HepG2 (cell line): ENCODE measurements around the gene MFSD6. TPM values are rescaled to one million over a fixed set of nuclear protein-coding genes. Genes with fewer than 3 reads are reported as not detected.

Experiments used
- CEBPZ ChIP-seq: IDR thresholded peaks from 2 replicates; pipeline ENCODE4 v1.6.1; 2012; ENCODE audit warnings: low read length, improper control_type of control experiment
- CERS6 ChIP-seq: sonication (generic); formaldehyde crosslinking; IDR thresholded peaks from 2 replicates; pipeline ENCODE4 v1.5.0; 2020; ENCODE audit warnings: missing genetic modification reagents
- DNMT3B ChIP-seq: conservative IDR thresholded peaks from 2 replicates; pipeline ENCODE4 v1.6.1; 2016; ENCODE audit warnings: missing biosample characterization, control low read depth
- GLMP ChIP-seq: sonication (generic); formaldehyde crosslinking; IDR thresholded peaks from 2 replicates; pipeline ENCODE4 v1.9.0; 2021; ENCODE audit warnings: missing genetic modification reagents, mild to moderate bottlenecking, borderline replicate concordance
- HNRNPLL ChIP-seq: fragments of 200-400 bp; formaldehyde crosslinking; IDR thresholded peaks from 2 replicates; pipeline ENCODE4 v1.6.1; 2017; ENCODE audit warnings: mild to moderate bottlenecking, low read depth, low read length; ENCODE audit not compliant: poor library complexity, severe bottlenecking
- NR3C1 ChIP-seq: sonication (generic); formaldehyde crosslinking; IDR thresholded peaks from 2 replicates; pipeline ENCODE4 v1.4.0; 2020; ENCODE audit warnings: missing genetic modification reagents
- RELA ChIP-seq: sonication (generic); formaldehyde crosslinking; IDR thresholded peaks from 2 replicates; pipeline ENCODE4 v1.4.0; 2020; ENCODE audit warnings: missing genetic modification reagents
- SOX13 ChIP-seq, 3 experiments: fragments of 450-650 bp in 1 of 3; sonication (generic) in 1 of 3; formaldehyde crosslinking in 1 of 3; IDR thresholded peaks in 2 of 3; conservative IDR thresholded peaks in 1 of 3; 2 replicates each; pipeline versions ENCODE4 v1.5.0 to v1.6.1; 2016 to 2020; ENCODE audit warnings: antibody characterized with exemption in 1 of 3, mild to moderate bottlenecking in 1 of 3, missing compliant biosample characterization in 1 of 3, missing genetic modification reagents in 1 of 3, moderate library complexity in 1 of 3
- TCF7 ChIP-seq: sonication (generic); IDR thresholded peaks from 2 replicates; pipeline ENCODE4 v1.6.1; 2016; ENCODE audit warnings: antibody characterized with exemption, low read depth
- ZBTB26 ChIP-seq: IDR thresholded peaks from 2 replicates; pipeline ENCODE4 v1.6.1; 2016; ENCODE audit warnings: missing compliant biosample characterization, missing genetic modification reagents, borderline replicate concordance
- ZBTB33 ChIP-seq: sonication (generic); formaldehyde crosslinking; IDR thresholded peaks from 2 replicates; pipeline ENCODE4 v1.4.0; 2020; ENCODE audit warnings: missing genetic modification reagents
- ZFP36L2 ChIP-seq: sonication (generic); formaldehyde crosslinking; IDR thresholded peaks from 2 replicates; pipeline ENCODE4 v1.4.0; 2020; ENCODE audit warnings: missing genetic modification reagents
- ZFP82 ChIP-seq: sonication (generic); formaldehyde crosslinking; IDR thresholded peaks from 2 replicates; pipeline ENCODE4 v1.5.1; 2020; ENCODE audit warnings: mild to moderate bottlenecking, missing genetic modification reagents, borderline replicate concordance
- ZNF12 ChIP-seq: sonication (generic); formaldehyde crosslinking; IDR thresholded peaks from 2 replicates; pipeline ENCODE4 v1.5.0; 2020; ENCODE audit warnings: missing genetic modification reagents
- ZNF136 ChIP-seq: sonication (generic); formaldehyde crosslinking; IDR thresholded peaks from 2 replicates; pipeline ENCODE4 v1.8.1; 2022; ENCODE audit warnings: low read depth, mild to moderate bottlenecking, moderate library complexity, missing genetic modification reagents
- ZNF749 ChIP-seq: sonication (generic); formaldehyde crosslinking; IDR thresholded peaks from 2 replicates; pipeline ENCODE4 v1.8.0; 2022; ENCODE audit warnings: mild to moderate bottlenecking, missing genetic modification reagents, moderate library complexity, borderline replicate concordance
- ZSCAN30 ChIP-seq: sonication (generic); formaldehyde crosslinking; IDR thresholded peaks from 2 replicates; pipeline ENCODE4 v1.5.0; 2020; ENCODE audit warnings: mild to moderate bottlenecking, missing genetic modification reagents
- polyA plus RNA-seq, 8 experiments: library from polyadenylated mRNA; depleted of rRNA in 3 of 8; stranded (reverse) in 7 of 8; unstranded in 1 of 8; fragments of >200 nt; fragmentation: Illumina TruSeq in 4 of 8; extraction: Trizol in 4 of 8; gene quantifications; 2 replicates each; pipeline versions ENCODE4 v1.2.1 to v1.2.3, GENCODE V29; 2011 to 2016; ENCODE audit warnings: low read depth in 4 of 8, missing spikeins in 1 of 8, mixed read lengths in 1 of 8; ENCODE audit not compliant: insufficient read depth in 1 of 8
- total RNA-seq, 5 experiments: library from RNA; depleted of rRNA; stranded (reverse); fragments of >200 nt; fragmentation: Illumina TruSeq; extraction: Trizol; gene quantifications; 2 replicates each; pipeline ENCODE4 v1.2.3, GENCODE V29; 2016; ENCODE audit warnings: low read depth in 1 of 5

The MFSD6 gene
- total and polyA plus RNA-seq, 2 of the 13 experiments (the other 11 are each of a cell fraction or from before 2014, with no cell fraction given), result 0.92 to 1.4 TPM

- TF ChIP-seq ZBTB26 (CRISPR knock-in tag) (no peak), HNRNPLL (no peak), CERS6 (CRISPR knock-in tag) (no peak), CEBPZ (no peak), TCF7 (no peak), RELA (no peak), GLMP (no peak), ZBTB33 (no peak), ZNF12 (no peak), ZFP82 (CRISPR knock-in tag) (no peak; the same call in 1 of the 2 replicates), SOX13 (IDR thresholded peaks at IDR 0.05) (no peak), SOX13 (CRISPR knock-in tag; conservative IDR thresholded peaks at IDR 0.05 in 1 of 2, IDR thresholded peaks at IDR 0.05 in 1 of 2) (peak in 1 of 2 experiments; percentile 55; a peak in 1 of 4 replicates), ZFP36L2 (CRISPR knock-in tag) (no peak), ZSCAN30 (CRISPR knock-in tag) (no peak), DNMT3B (CRISPR knock-in tag) (no peak), ZNF749 (CRISPR knock-in tag) (no peak), ZNF136 (CRISPR knock-in tag) (peak; percentile 4; the same call in 1 of the 2 replicates), NR3C1 (no peak)
Observed at GRCh38 chr2:190533968-190534309, 125.8 kb downstream of the MFSD6 start (continued).
